Measurements from ENCODE around the gene SLC7A6OS.

The SLC7A6OS gene

GRCh38 chr16:68342620-68343019, 31.9 kb upstream of the SLC7A6OS start:
- no peaks in the 10 kb centered on the region for H3K4me1 ChIP-seq (ENCODE audit: insufficient read depth, low read length)
- H3K9ac ChIP-seq (ENCODE audit: low read depth, low read length): no peak overlapping the region
- no peak overlapping the region for H3K27ac ChIP-seq (ENCODE audit: low read depth, low read length)
- H3K9me3 ChIP-seq (ENCODE audit: insufficient read depth, low read depth, low read length): no peaks in the 10 kb centered on the region
- H3K36me3 ChIP-seq (ENCODE audit: insufficient read depth, low read length): peaks cover 85% of the 10 kb centered on the region
- no peak overlapping the region for H3K4me3 ChIP-seq (ENCODE audit: low read length)
- H3K27me3 ChIP-seq (ENCODE audit: insufficient read depth, low read length): no peaks in the 10 kb centered on the region
- 82% methylated on average over 7 of the region's 7 CpGs for WGBS

GRCh38 chr16:68339214-68339613, 28.5 kb upstream of the SLC7A6OS start:
- peaks cover 75% of the 10 kb centered on the region for H3K36me3 ChIP-seq (ENCODE audit: insufficient read depth, low read length)
- H3K4me1 ChIP-seq (ENCODE audit: insufficient read depth, low read length): no peaks in the 10 kb centered on the region
- no peak overlapping the region for H3K4me3 ChIP-seq (ENCODE audit: low read length)
- WGBS: 97% methylated on average over 13 of the region's 13 CpGs
- no peak overlapping the region for H3K9ac ChIP-seq (ENCODE audit: low read depth, low read length)
- no peaks in the 10 kb centered on the region for H3K27me3 ChIP-seq (ENCODE audit: insufficient read depth, low read length)
- H3K27ac ChIP-seq (ENCODE audit: low read depth, low read length): no peak overlapping the region
- H3K9me3 ChIP-seq (ENCODE audit: insufficient read depth, low read depth, low read length): no peaks in the 10 kb centered on the region

GRCh38 chr16:68338326-68339119, 27.8 kb upstream of the SLC7A6OS start:
- no peak overlapping the region for H3K4me3 ChIP-seq (ENCODE audit: low read length)
- H3K9ac ChIP-seq (ENCODE audit: low read depth, low read length): no peak overlapping the region
- H3K27me3 ChIP-seq (ENCODE audit: insufficient read depth, low read length): no peaks in the 10 kb centered on the region
- H3K4me1 ChIP-seq (ENCODE audit: insufficient read depth, low read length): no peaks in the 10 kb centered on the region
- 96% methylated on average over 16 of the region's 16 CpGs for WGBS
- no peak overlapping the region for H3K27ac ChIP-seq (ENCODE audit: low read depth, low read length)
- H3K9me3 ChIP-seq (ENCODE audit: insufficient read depth, low read depth, low read length): no peaks in the 10 kb centered on the region
- H3K36me3 ChIP-seq (ENCODE audit: insufficient read depth, low read length): peaks cover 71% of the 10 kb centered on the region

GRCh38 chr16:68335175-68335574, 24.4 kb upstream of the SLC7A6OS start:
- Histone ChIP-seq H3K27me3 (ENCODE audit: insufficient read depth, low read length) (no peaks in the 10 kb centered on the region), H3K9ac (ENCODE audit: low read depth, low read length) (no peak overlapping the region), H3K4me1 (ENCODE audit: insufficient read depth, low read length) (no peaks in the 10 kb centered on the region), H3K36me3 (ENCODE audit: insufficient read depth, low read length) (peaks cover 76% of the 10 kb centered on the region), H3K27ac (ENCODE audit: low read depth, low read length) (no peak overlapping the region), H3K4me3 (ENCODE audit: low read length) (no peak overlapping the region), H3K9me3 (ENCODE audit: insufficient read depth, low read depth, low read length) (no peaks in the 10 kb centered on the region)
- 95% methylated on average over 5 of the region's 5 CpGs for WGBS

- no peaks in the 10 kb centered on the region for H3K9me3 ChIP-seq (ENCODE audit: insufficient read depth, low read depth, low read length)
- 92% methylated on average over 7 of the region's 7 CpGs for WGBS
- H3K27me3 ChIP-seq (ENCODE audit: insufficient read depth, low read length): no peaks in the 10 kb centered on the region
Measured at GRCh38 chr16:68332411-68333121, 21.8 kb upstream of the SLC7A6OS start.

GRCh38 chr16:68331879-68332410, 21.2 kb upstream of the SLC7A6OS start:
- Histone ChIP-seq H3K4me1 (ENCODE audit: insufficient read depth, low read length) (0 out of 2 replicates have a peak, but pooled peaks cover 4% of the 10 kb centered on the region), H3K9ac (ENCODE audit: low read depth, low read length) (no peak overlapping the region)
- WGBS: 81% methylated on average over 4 of the region's 4 CpGs

More at GRCh38 chr16:68332411-68333121, 21.8 kb upstream of the SLC7A6OS start:
- Histone ChIP-seq H3K4me1 (ENCODE audit: insufficient read depth, low read length) (0 out of 2 replicates have a peak, but pooled peaks cover 4% of the 10 kb centered on the region), H3K36me3 (ENCODE audit: insufficient read depth, low read length) (peaks cover 62% of the 10 kb centered on the region), H3K4me3 (ENCODE audit: low read length) (no peak overlapping the region), H3K27ac (ENCODE audit: low read depth, low read length) (no peak overlapping the region), H3K9ac (ENCODE audit: low read depth, low read length) (no peak overlapping the region)

GRCh38 chr16:68328860-68329390, 18.2 kb upstream of the SLC7A6OS start:
- peaks cover 71% of the 10 kb centered on the region for H3K36me3 ChIP-seq (ENCODE audit: insufficient read depth, low read length)
- no peaks in the 10 kb centered on the region for H3K9me3 ChIP-seq (ENCODE audit: insufficient read depth, low read depth, low read length)
- no peak overlapping the region for H3K9ac ChIP-seq (ENCODE audit: low read depth, low read length)
- WGBS: 58% methylated on average over 3 of the region's 3 CpGs
- no peak overlapping the region for H3K4me3 ChIP-seq (ENCODE audit: low read length)
- H3K4me1 ChIP-seq (ENCODE audit: insufficient read depth, low read length): 0 out of 2 replicates have a peak, but pooled peaks cover 4% of the 10 kb centered on the region
- no peak overlapping the region for H3K27ac ChIP-seq (ENCODE audit: low read depth, low read length)
- H3K27me3 ChIP-seq (ENCODE audit: insufficient read depth, low read length): no peaks in the 10 kb centered on the region

More at GRCh38 chr16:68331879-68332410, 21.2 kb upstream of the SLC7A6OS start:
- no peak overlapping the region for H3K4me3 ChIP-seq (ENCODE audit: low read length)
- no peak overlapping the region for H3K27ac ChIP-seq (ENCODE audit: low read depth, low read length)
- H3K27me3 ChIP-seq (ENCODE audit: insufficient read depth, low read length): no peaks in the 10 kb centered on the region
- H3K9me3 ChIP-seq (ENCODE audit: insufficient read depth, low read depth, low read length): no peaks in the 10 kb centered on the region
- peaks cover 58% of the 10 kb centered on the region for H3K36me3 ChIP-seq (ENCODE audit: insufficient read depth, low read length)

GRCh38 chr16:68328151-68328859, 17.6 kb upstream of the SLC7A6OS start:
- Histone ChIP-seq H3K4me3 (ENCODE audit: low read length) (no peak overlapping the region), H3K36me3 (ENCODE audit: insufficient read depth, low read length) (peaks cover 71% of the 10 kb centered on the region), H3K27me3 (ENCODE audit: insufficient read depth, low read length) (no peaks in the 10 kb centered on the region), H3K9ac (ENCODE audit: low read depth, low read length) (no peak overlapping the region), H3K9me3 (ENCODE audit: insufficient read depth, low read depth, low read length) (no peaks in the 10 kb centered on the region), H3K27ac (ENCODE audit: low read depth, low read length) (no peak overlapping the region), H3K4me1 (ENCODE audit: insufficient read depth, low read length) (0 out of 2 replicates have a peak, but pooled peaks cover 4% of the 10 kb centered on the region)
- 53% methylated on average over 13 of the region's 13 CpGs for WGBS

- Histone ChIP-seq H3K9ac (ENCODE audit: low read depth, low read length) (no peak overlapping the region), H3K4me3 (ENCODE audit: low read length) (no peak overlapping the region), H3K36me3 (ENCODE audit: insufficient read depth, low read length) (peaks cover 69% of the 10 kb centered on the region), H3K9me3 (ENCODE audit: insufficient read depth, low read depth, low read length) (no peaks in the 10 kb centered on the region), H3K27ac (ENCODE audit: low read depth, low read length) (no peak overlapping the region), H3K27me3 (ENCODE audit: insufficient read depth, low read length) (no peaks in the 10 kb centered on the region), H3K4me1 (ENCODE audit: insufficient read depth, low read length) (0 out of 2 replicates have a peak, but pooled peaks cover 4% of the 10 kb centered on the region)
- 98% methylated on average over 8 of the region's 8 CpGs for WGBS
Measured at GRCh38 chr16:68324780-68325357, 14.1 kb upstream of the SLC7A6OS start.

- WGBS: 93% methylated on average over 5 of the region's 5 CpGs
- Histone ChIP-seq H3K27ac (ENCODE audit: low read depth, low read length) (no peak overlapping the region), H3K4me3 (ENCODE audit: low read length) (no peak overlapping the region), H3K9ac (ENCODE audit: low read depth, low read length) (no peak overlapping the region), H3K36me3 (ENCODE audit: insufficient read depth, low read length) (peaks cover 69% of the 10 kb centered on the region), H3K9me3 (ENCODE audit: insufficient read depth, low read depth, low read length) (no peaks in the 10 kb centered on the region), H3K4me1 (ENCODE audit: insufficient read depth, low read length) (0 out of 2 replicates have a peak, but pooled peaks cover 4% of the 10 kb centered on the region), H3K27me3 (ENCODE audit: insufficient read depth, low read length) (no peaks in the 10 kb centered on the region)
Measured at GRCh38 chr16:68324336-68324735, 13.6 kb upstream of the SLC7A6OS start.
